ENCODE results near the gene SUGCT.
"Not testable (repeated sequence)": the region's sequence is repeated elsewhere in the genome, so short reads cannot be mapped to it uniquely, and the experiment has no call there.

GRCh38 chr7:40414704-40415103 lies 279.9 kb downstream of the SUGCT start:
- TF ChIP-seq CTCF (conservative IDR thresholded peaks at IDR 0.05; ENCODE audit: low read depth, low read length); EZH2 (IDR thresholded peaks at IDR 0.05; ENCODE audit: borderline replicate concordance, low read depth, low read length, poor library complexity, severe bottlenecking): not testable (repeated sequence)

Measured in A673 (cell line).